LoVo (cell line): ENCODE measurements around the gene LDHAL6B.

Experiments used
- DNase-seq: peaks from one replicate; pipeline ENCODE4 v3.0.0-alpha.2; 2016; ENCODE audit warnings: low spot score

LDHAL6B gene

DNA sequence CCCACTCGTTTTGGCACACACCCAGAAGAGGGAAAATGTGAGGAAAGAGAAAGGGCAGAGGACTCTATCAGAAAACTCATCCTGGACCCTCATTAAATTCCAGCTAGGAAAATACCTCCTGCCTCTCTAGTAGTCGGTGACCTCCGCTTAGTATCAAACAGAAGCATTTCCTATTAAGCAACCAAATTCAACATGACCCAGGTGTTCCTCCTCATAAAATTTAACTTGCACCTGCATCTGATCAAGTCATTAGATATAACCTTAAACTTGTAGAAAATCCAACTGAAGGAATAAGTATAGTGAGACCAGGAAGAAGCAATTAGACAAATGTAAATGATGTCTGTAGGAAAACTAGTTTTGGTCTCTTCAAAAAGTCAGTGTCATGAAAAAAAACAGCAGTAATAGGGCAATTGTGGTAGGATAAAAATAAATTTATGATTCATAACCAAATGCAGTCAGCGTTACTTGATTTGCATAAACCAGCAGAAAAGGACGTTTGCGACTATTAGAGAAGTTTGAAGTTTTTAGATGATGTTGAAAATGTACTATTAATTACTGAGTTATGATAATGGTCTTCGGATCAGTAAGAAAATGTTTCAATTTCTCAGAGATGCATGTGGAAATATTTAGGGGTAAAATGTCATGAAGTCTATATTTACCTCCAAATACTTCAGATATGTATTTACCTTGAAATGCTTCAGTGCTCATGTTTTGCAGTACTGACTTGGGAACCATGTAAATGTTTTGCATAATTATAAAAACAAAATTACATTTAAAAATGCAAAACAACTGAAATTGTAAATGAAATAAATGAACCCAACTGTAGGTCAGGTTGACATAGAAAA lies 44.6 kb downstream of the LDHAL6B start:
- DNase-seq, result no peak

GRCh38 chr15:59252137-59252536 lies 45.5 kb downstream of the LDHAL6B start:
- DNase-seq, result no peak

GRCh38 chr15:59255680-59256336 lies 49.2 kb downstream of the LDHAL6B start:
- DNase-seq, result peak; percentile 93

DNA sequence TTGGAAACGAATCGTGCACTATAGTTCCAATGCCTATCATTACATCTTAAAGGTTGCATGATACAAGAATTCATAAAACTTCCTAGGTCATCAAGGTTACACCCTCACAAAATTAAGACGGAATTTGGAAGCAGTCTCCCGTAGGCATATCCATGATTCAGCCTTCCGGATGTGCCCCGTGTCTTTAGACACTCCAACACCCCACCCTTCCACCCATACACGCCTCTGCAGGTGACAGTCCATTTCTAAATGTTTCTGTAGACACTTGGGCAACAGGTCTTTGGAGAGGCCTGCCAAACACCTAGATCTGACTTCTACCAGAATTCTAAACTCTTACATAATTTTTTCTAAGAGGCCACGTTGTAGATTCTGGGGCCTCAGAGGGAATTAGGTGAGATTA lies 49.8 kb downstream of the LDHAL6B start:
- DNase-seq, result peak; percentile 76

DNA sequence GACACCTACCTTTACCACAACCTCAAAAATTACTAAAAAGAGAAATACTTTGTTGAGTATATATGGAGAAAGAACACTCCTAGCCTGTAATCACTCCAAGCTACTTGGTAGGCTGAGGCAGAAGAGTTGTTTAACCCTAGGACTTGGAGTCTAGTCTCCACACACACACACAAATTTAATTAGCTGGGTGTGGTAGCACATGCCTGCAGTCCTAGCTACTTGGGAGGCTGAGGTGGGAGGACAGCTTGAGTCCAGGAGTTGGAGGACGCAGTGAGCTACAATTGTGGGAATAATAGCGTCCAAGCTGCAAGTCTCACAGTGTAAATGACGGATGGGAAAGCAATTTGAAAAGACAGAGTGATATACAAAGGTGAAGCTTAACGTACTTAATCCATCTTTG lies 50.5 kb downstream of the LDHAL6B start:
- no peak for DNase-seq
